ENCODE results near the gene USP53.

USP53 gene

GRCh38 chr4:119227690-119228089, 15.2 kb downstream of the USP53 start:
- ATAC-seq (ENCODE audit: insufficient read depth, low read depth), result no peak
- DNase-seq, result no peak
- no peaks in the 10 kb centered on the region for H3K9me3 ChIP-seq (ENCODE audit: insufficient read depth, low read length, severe bottlenecking)
- no peaks in the 10 kb centered on the region for H4K20me1 ChIP-seq (ENCODE audit: insufficient read depth, low read length)
- H2AFZ ChIP-seq (ENCODE audit: low read depth, low read length), result no peak overlapping the region
- H3K27me3 ChIP-seq (ENCODE audit: insufficient read depth, low read length, poor library complexity), result no peaks in the 10 kb centered on the region
- no peak overlapping the region for H3K4me3 ChIP-seq (ENCODE audit: low read depth in 1 of 2, low read length in 2 of 2)
- H3K4me1 ChIP-seq (ENCODE audit: insufficient read depth, low read length), result no peaks in the 10 kb centered on the region
- no peak overlapping the region for H3K27ac ChIP-seq (ENCODE audit: low read length)
- no peak for TF ChIP-seq EZH2 (IDR thresholded peaks at IDR 0.05; ENCODE audit: borderline replicate concordance, low read depth, low read length, severe bottlenecking)
- no peak for TF ChIP-seq CTCF (IDR thresholded peaks at IDR 0.05; ENCODE audit: borderline replicate concordance, extremely low read depth, low read length, poor library complexity, severe bottlenecking)
- no peak overlapping the region for H3K9ac ChIP-seq (ENCODE audit: low read depth, low read length)
- no peaks in the 10 kb centered on the region for H3K79me2 ChIP-seq (ENCODE audit: insufficient read depth, low read length)
- H3K4me2 ChIP-seq (ENCODE audit: insufficient read depth, low read length), result no peak overlapping the region
- H3K36me3 ChIP-seq (ENCODE audit: insufficient read depth, low read length), result no peaks in the 10 kb centered on the region

GRCh38 chr4:119228406-119228805, 15.9 kb downstream of the USP53 start:
- Histone ChIP-seq H3K9ac (ENCODE audit: low read depth, low read length) (no peak overlapping the region), H3K4me1 (ENCODE audit: insufficient read depth, low read length) (no peaks in the 10 kb centered on the region), H3K9me3 (ENCODE audit: insufficient read depth, low read length, severe bottlenecking) (no peaks in the 10 kb centered on the region), H3K36me3 (ENCODE audit: insufficient read depth, low read length) (no peaks in the 10 kb centered on the region), H4K20me1 (ENCODE audit: insufficient read depth, low read length) (no peaks in the 10 kb centered on the region), H3K79me2 (ENCODE audit: insufficient read depth, low read length) (no peaks in the 10 kb centered on the region), H3K27ac (ENCODE audit: low read length) (no peak overlapping the region), H3K4me3 (ENCODE audit: low read depth in 1 of 2, low read length in 2 of 2) (no peak overlapping the region), H3K27me3 (ENCODE audit: insufficient read depth, low read length, poor library complexity) (no peaks in the 10 kb centered on the region), H3K4me2 (ENCODE audit: insufficient read depth, low read length) (no peak overlapping the region), H2AFZ (ENCODE audit: low read depth, low read length) (no peak overlapping the region)
- TF ChIP-seq CTCF (IDR thresholded peaks at IDR 0.05; ENCODE audit: borderline replicate concordance, extremely low read depth, low read length, poor library complexity, severe bottlenecking) (no peak), EZH2 (IDR thresholded peaks at IDR 0.05; ENCODE audit: borderline replicate concordance, low read depth, low read length, severe bottlenecking) (no peak)
- ATAC-seq (ENCODE audit: insufficient read depth, low read depth) (no peak), DNase-seq (no peak)

GRCh38 chr4:119229908-119230687, 17.6 kb downstream of the USP53 start:
- ATAC-seq (ENCODE audit: insufficient read depth, low read depth) (no peak), DNase-seq (no peak)
- Histone ChIP-seq H3K9me3 (ENCODE audit: insufficient read depth, low read length, severe bottlenecking) (no peaks in the 10 kb centered on the region), H2AFZ (ENCODE audit: low read depth, low read length) (no peak overlapping the region), H3K79me2 (ENCODE audit: insufficient read depth, low read length) (no peaks in the 10 kb centered on the region), H3K27ac (ENCODE audit: low read length) (no peak overlapping the region), H4K20me1 (ENCODE audit: insufficient read depth, low read length) (no peaks in the 10 kb centered on the region), H3K27me3 (ENCODE audit: insufficient read depth, low read length, poor library complexity) (no peaks in the 10 kb centered on the region), H3K4me1 (ENCODE audit: insufficient read depth, low read length) (no peaks in the 10 kb centered on the region), H3K36me3 (ENCODE audit: insufficient read depth, low read length) (no peaks in the 10 kb centered on the region), H3K4me3 (ENCODE audit: low read depth in 1 of 2, low read length in 2 of 2) (no peak overlapping the region), H3K9ac (ENCODE audit: low read depth, low read length) (no peak overlapping the region), H3K4me2 (ENCODE audit: insufficient read depth, low read length) (no peak overlapping the region)
- TF ChIP-seq CTCF (IDR thresholded peaks at IDR 0.05; ENCODE audit: borderline replicate concordance, extremely low read depth, low read length, poor library complexity, severe bottlenecking), result no peak

Measured in DND-41 (cell line).